Measurements from ENCODE around the gene ZNF598. TPM values are rescaled to one million over a fixed set of nuclear protein-coding genes. Genes with fewer than 3 reads are reported as not detected.

The ZNF598 gene
- total RNA-seq = 100 and 105 TPM in 2 replicates

DNA sequence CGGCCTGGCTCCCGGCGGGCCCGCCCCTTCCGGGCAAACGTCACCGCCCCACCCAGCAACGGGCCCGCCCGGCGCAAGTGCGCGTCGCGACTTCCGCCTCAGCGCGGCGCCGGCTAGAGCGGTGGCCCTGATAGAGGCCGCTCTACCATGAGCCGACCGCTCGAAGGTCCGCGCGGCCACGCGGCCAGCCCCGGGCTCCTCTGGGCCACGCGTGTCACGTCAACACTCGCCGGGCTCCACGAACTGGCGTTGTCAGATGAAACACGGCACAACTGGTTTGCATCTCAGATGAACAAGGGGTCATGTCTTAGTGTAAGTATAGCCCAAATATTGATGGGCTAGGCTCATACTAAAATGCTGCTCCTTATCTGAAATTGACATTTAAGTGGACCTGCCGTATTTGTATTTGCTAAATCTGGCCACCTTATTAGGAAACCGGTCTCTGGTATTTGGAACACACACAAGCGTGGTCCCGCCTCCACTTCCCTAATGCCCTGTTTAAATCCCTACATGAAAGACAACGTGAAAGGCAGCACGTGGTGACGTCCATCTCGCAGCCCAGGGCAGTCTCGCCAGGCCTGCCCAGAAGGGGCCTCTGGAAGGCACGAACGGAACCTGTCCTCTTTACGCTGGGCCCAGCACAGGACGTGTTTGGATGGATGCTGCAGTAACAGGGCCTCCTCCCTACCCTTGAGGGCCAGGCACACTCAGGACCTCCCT is at the start of gene ZNF598:
Gene ZNF598, minus strand, starts transcription at position 31 of the 720 bp plus-strand sequence.
- Mint-ChIP-seq H3K36me3 (ENCODE audit: low read depth) (peaks cover 14% of the 10 kb centered on the region), H3K27ac (peak within 1 kb of the TSS; percentile 87), H3K9me3 (no peaks in the 10 kb centered on the region), H3K27me3 (ENCODE audit: insufficient read depth) (no peaks in the 10 kb centered on the region), H3K4me3 (peak within 1 kb of the TSS; percentile 92), H3K4me1 (ENCODE audit: low read depth) (peaks cover 26% of the 10 kb centered on the region)
- peak; percentile 77 for DNase-seq (ENCODE audit: low spot score)
- intact Hi-C loops (cut with micrococcal nuclease) = loop anchor here (1.0 kb wide), 3 partner anchors 13 to 37 kb away; partner anchors contain the start of genes NTHL1 and TSC2

DNA sequence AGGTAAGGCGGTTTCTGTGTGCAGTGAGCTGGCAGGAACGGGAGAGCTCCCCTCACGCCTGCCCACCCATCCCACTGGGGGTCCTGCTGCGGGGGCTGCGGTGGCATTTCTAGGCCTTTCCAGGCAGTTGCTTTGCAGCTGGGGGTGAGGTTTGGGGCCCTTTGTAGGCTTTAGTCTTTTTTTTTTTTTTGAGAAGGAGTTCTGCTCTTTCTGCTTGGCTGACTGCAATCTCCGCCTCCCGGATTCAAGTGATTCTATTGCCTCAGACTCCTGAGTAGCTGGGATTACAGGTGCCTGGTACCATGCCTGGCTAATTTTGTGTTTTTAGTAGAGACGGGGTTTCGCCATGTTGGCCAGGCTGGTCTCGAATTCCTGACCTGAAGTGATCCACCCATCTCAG is 49.3 kb upstream of the ZNF598 start:
- Mint-ChIP-seq H3K9me3 (no peaks in the 10 kb centered on the region), H3K27me3 (ENCODE audit: insufficient read depth) (no peaks in the 10 kb centered on the region), H3K36me3 (ENCODE audit: low read depth) (peaks cover 5% of the 10 kb centered on the region), H3K4me1 (ENCODE audit: low read depth) (no peaks in the 10 kb centered on the region), H3K27ac (no peak overlapping the region), H3K4me3 (no peak overlapping the region)
- intact Hi-C loops (cut with micrococcal nuclease) = no loop called here
- no peak for DNase-seq (ENCODE audit: low spot score)

DNA sequence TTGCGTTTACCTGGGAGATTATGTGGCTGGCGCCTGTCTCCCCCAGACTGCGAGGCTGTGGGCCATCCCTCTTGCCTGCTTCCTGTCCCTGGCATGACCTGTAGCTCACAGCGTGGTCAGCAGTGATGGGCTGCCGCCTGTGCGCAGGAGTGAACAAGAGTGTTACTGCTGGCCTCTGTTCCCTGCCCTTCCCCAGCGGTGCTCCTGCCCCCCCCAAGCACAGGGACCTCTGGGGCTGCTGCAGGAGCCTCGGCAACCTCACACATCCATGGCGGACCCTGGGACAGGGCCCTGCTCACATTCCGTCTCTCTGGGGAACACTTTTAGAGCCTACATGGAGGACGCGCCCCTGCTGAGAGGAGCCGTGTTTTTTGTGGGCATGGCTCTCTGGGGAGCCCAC is 48.8 kb upstream of the ZNF598 start:
- DNase-seq (ENCODE audit: low spot score) = no peak
- intact Hi-C loops (cut with micrococcal nuclease) = no loop called here
- Mint-ChIP-seq H3K27me3 (ENCODE audit: insufficient read depth) (no peaks in the 10 kb centered on the region), H3K4me3 (no peak overlapping the region), H3K9me3 (no peaks in the 10 kb centered on the region), H3K4me1 (ENCODE audit: low read depth) (no peaks in the 10 kb centered on the region), H3K27ac (no peak overlapping the region), H3K36me3 (ENCODE audit: low read depth) (peaks cover 5% of the 10 kb centered on the region)

DNA sequence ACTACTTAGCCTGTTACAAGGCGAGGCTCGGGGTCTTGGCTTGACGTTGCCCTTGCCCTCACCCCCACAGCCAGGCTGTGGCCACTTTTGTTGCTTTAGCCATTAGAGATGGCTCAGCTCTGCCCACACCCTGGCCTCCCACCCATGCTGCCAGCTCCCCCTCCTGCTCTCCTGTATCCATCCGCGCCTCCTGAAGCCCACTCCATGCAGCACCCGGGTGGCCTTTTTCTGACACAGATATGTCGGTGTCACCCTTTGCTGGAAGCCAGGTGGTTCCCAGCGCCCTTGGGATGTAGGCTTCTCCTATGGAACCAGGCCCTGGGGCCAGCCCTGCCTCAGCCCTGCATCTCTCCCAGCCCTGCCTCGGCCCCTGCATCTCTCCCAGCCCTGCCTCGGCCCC is 47.8 kb upstream of the ZNF598 start:
- Mint-ChIP-seq H3K4me1 (ENCODE audit: low read depth) (no peaks in the 10 kb centered on the region), H3K27ac (no peak overlapping the region), H3K36me3 (ENCODE audit: low read depth) (peaks cover 5% of the 10 kb centered on the region), H3K27me3 (ENCODE audit: insufficient read depth) (no peaks in the 10 kb centered on the region), H3K4me3 (no peak overlapping the region), H3K9me3 (no peaks in the 10 kb centered on the region)
- no peak for DNase-seq (ENCODE audit: low spot score)
- intact Hi-C loops (cut with micrococcal nuclease) = no loop called here

DNA sequence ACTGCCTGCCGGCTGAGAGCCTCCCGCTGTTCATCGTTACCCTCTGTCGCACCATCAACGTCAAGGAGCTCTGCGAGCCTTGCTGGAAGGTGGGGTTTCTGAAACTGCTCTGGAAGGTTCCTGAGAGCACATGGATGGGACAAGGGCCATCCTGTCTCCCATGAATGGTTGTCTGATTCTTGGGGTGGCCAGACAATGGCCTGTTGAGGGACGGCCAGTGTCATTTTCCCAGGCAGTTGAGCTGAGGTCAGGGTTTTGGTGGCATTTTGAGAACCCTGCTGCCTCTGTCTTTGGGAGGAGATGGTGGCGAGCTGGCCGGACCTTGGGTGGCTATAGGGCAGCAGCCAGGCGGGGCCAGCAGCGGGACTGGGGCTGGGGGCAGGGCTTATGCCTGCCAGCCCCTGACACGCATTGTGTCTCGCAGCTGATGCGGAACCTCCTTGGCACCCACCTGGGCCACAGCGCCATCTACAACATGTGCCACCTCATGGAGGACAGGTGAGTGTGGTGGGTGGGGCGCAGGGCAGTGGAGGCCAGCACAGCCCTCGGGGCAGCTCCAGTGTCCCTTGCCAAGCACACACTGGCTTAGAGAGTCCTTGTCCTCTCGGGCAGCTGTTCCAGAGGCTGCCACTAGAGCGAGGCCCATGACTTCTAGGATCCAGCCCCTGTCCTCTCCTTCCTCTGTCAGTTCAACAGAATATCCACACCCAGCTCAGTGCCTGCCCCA is 47.2 kb upstream of the ZNF598 start:
- Mint-ChIP-seq H3K4me3 (no peak overlapping the region), H3K36me3 (ENCODE audit: low read depth) (peaks cover 5% of the 10 kb centered on the region), H3K27me3 (ENCODE audit: insufficient read depth) (no peaks in the 10 kb centered on the region), H3K27ac (no peak overlapping the region), H3K4me1 (ENCODE audit: low read depth) (no peaks in the 10 kb centered on the region), H3K9me3 (no peaks in the 10 kb centered on the region)
- intact Hi-C loops (cut with micrococcal nuclease) = no loop called here
- DNase-seq (ENCODE audit: low spot score) = no peak

DNA sequence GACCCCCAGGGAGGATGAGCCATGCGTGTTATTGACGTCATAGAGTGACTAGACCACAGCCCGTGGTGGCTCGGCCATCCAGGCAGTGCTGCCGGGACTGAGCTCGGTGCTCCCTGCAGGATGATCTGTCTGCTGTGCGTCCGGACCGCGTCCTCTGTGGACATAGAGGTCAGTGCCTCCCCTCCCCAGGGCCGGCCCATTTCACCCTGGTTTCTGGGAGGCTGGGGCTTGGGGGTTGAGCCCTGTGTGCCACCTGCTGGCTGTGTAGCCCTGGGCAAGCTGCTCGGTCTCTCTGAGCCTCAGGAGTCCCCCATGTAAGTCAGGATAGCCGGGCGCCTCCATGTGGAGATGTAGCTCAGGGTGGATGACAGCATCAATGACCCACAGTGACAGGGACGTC is 46.5 kb upstream of the ZNF598 start:
- DNase-seq (ENCODE audit: low spot score) = no peak
- Mint-ChIP-seq H3K9me3 (no peaks in the 10 kb centered on the region), H3K4me1 (ENCODE audit: low read depth) (no peaks in the 10 kb centered on the region), H3K36me3 (ENCODE audit: low read depth) (peaks cover 6% of the 10 kb centered on the region), H3K27ac (no peak overlapping the region), H3K4me3 (no peak overlapping the region), H3K27me3 (ENCODE audit: insufficient read depth) (no peaks in the 10 kb centered on the region)
- intact Hi-C loops (cut with micrococcal nuclease) = no loop called here

DNA sequence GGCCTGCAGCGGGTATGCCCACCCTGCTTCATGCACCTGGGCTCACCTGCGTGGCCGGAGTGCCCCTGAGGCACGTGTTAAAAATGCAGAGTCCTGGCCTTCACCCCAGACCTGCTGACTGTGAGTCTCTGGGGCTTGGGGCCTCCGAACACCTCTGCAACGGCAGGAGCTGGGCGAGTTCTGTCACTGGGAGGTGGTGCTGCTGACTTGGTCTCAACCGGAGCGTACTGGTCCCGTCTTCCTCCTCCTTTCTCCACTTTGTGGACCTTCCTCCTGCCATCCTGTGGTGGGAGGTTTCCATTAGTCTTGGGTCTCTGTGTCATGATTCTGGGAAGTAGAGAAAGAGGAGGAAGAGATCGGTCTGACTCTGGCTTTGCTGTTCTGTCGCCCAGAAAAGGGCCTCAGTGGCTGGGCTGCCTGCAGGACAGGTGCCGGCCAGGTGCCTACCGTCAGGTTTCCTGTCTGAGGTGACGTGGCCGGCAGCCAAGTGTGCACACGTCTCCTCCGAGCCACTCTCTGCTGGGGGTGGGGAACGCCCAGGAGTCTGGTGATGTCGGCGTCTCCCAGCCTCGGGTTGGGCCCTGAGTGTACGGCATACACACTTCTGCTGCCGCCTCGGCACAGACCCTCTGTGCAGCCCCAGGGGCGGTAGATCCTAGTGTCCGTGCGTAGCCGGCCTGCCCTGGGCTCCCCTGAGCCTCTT is 45.1 kb upstream of the ZNF598 start:
- DNase-seq (ENCODE audit: low spot score) = no peak
- Mint-ChIP-seq H3K36me3 (ENCODE audit: low read depth) (peaks cover 6% of the 10 kb centered on the region), H3K27me3 (ENCODE audit: insufficient read depth) (no peaks in the 10 kb centered on the region), H3K9me3 (no peaks in the 10 kb centered on the region), H3K27ac (no peak overlapping the region), H3K4me3 (no peak overlapping the region), H3K4me1 (ENCODE audit: low read depth) (no peaks in the 10 kb centered on the region)
- intact Hi-C loops (cut with micrococcal nuclease) = no loop called here

DNA sequence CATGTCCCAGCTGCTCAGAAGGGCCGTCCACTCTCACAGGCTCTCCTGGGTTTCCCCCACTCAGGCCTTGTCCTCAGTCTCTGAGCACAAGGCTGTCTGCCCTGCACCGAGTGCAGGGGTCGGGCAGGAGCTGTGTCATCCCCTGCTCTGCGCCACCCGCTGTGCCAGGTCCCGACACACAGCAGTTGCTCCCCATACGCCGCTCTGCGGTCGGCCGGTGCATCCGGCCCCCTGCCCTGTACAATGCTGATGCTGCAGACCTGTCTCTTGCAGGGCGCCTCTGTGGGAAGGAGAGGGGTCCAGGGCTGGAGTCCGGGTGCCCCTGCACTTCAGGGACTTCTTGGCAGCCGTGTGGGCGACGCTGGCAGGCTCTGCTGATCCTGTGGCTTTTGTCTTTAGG is 44.3 kb upstream of the ZNF598 start:
- no peak overlapping the region for H3K4me3 Mint-ChIP-seq
- H3K27me3 Mint-ChIP-seq (ENCODE audit: insufficient read depth) = no peaks in the 10 kb centered on the region

DNA sequence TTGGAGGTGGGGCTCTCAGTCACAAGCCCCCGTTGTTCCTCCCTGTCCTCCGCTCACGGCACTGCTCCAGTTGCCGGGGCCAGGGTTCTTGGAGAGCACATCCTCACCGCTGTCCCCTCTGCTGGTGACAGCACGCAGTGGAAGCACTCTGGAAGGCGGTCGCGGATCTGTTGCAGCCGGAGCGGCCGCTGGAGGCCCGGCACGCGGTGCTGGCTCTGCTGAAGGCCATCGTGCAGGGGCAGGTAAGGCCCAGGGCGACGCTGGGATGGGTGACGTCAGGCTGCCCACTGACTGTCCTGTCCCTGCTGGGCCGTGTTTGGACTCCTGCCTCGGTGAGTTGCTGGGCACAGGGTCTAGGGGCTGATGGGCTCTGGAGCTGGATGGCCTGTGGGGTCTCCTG is 43.6 kb upstream of the ZNF598 start:
- Mint-ChIP-seq H3K27me3 (ENCODE audit: insufficient read depth) (no peaks in the 10 kb centered on the region), H3K36me3 (ENCODE audit: low read depth) (peaks cover 9% of the 10 kb centered on the region)
- no peak for DNase-seq (ENCODE audit: low spot score)

More for the DNA sequence above, 44.3 kb upstream of the ZNF598 start:
- Mint-ChIP-seq H3K4me1 (ENCODE audit: low read depth) (peaks cover 2% of the 10 kb centered on the region), H3K27ac (no peak overlapping the region), H3K36me3 (ENCODE audit: low read depth) (peaks cover 6% of the 10 kb centered on the region), H3K9me3 (no peaks in the 10 kb centered on the region)
- intact Hi-C loops (cut with micrococcal nuclease) = no loop called here
- no peak for DNase-seq (ENCODE audit: low spot score)

DNA sequence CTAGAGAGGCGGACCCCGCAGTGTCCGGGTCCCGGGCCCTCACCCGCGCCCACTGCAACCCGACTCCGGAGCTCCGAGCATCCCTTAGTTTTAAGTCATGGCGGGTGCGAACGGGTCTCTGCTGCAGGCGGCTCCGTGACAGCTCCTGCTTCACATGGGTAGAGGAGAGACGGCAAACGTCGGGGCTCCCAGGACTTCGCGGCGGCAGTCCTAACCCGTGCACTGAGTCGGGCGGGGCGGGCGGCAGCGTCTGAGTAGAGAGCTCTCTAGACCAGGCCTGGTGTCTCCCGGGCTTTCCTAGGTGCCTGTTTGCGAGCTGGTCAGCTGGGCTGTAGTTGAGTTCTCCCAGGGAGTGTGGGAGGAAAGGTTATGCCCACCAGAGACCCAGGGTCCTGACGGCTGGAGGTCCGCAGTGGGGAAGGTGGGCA is 38.5 kb upstream of the ZNF598 start:
- no peaks in the 10 kb centered on the region for H3K9me3 Mint-ChIP-seq
- H3K36me3 Mint-ChIP-seq (ENCODE audit: low read depth) = peaks cover 12% of the 10 kb centered on the region
- peaks cover 21% of the 10 kb centered on the region for H3K4me1 Mint-ChIP-seq (ENCODE audit: low read depth)
- intact Hi-C loops (cut with micrococcal nuclease) = loop anchor here (10.0 kb wide), 1 partner anchor 623 kb away; the partner anchor contains the start of gene UQCC4
- H3K27me3 Mint-ChIP-seq (ENCODE audit: insufficient read depth) = no peaks in the 10 kb centered on the region
- no peak for DNase-seq (ENCODE audit: low spot score)
- H3K27ac Mint-ChIP-seq = peak overlapping the region; percentile 83
- H3K4me3 Mint-ChIP-seq = peak overlapping the region; percentile 93

More for the DNA sequence above, 43.6 kb upstream of the ZNF598 start:
- H3K27ac Mint-ChIP-seq = no peak overlapping the region
- intact Hi-C loops (cut with micrococcal nuclease) = no loop called here
- no peak overlapping the region for H3K4me3 Mint-ChIP-seq
- H3K4me1 Mint-ChIP-seq (ENCODE audit: low read depth) = peaks cover 9% of the 10 kb centered on the region
- H3K9me3 Mint-ChIP-seq = no peaks in the 10 kb centered on the region

DNA sequence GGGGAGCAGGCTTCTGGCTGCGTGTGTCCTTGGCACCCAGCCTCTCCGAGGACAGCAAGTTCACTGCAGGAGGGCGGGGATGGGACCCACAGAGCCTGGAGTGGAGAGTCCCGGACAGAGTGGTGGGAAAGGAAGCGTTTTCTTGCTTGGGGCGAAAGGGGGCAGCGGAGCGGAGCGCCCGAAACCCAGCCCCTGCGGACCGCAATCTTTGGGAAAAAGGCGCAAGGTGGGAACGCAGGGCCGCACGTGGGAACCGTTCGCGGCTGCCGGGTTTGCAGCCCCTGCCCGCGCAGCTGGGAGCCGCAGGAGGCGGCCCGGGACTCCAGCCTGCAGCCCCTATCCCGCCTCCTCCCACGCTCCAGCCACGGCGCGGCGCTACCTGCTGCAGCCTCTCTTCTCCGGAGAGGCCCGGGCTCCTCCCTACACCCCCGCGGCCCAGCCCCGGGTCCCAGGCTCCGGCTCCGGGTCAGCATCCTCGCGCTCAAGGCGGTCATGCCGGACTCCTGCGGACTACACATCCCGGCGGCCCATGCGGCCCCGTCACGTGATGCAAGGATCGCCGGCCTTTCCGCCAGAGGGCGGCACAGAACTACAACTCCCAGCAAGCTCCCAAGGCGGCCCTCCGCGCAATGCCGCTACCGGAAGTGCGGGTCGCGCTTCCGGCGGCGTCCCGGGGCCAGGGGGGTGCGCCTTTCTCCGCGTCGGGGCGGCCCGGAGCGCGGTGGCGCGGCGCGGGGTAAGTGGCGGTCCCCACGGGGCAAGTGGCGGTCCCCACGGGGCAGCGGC is 37.9 kb upstream of the ZNF598 start, which contains the start of the genes NTHL1 and TSC2:
Gene NTHL1, minus strand, starts transcription at position 505 of the 786 bp plus-strand sequence. Its CDS starts 11 bp downstream, at position 494.
Gene TSC2, plus strand, starts transcription at position 656 of the 786 bp plus-strand sequence. CDS start 631 bp downstream, outside the sequence.
- H3K9me3 Mint-ChIP-seq = no peaks in the 10 kb centered on the region
- intact Hi-C loops (cut with micrococcal nuclease) = loop anchor here (1.0 to 10.0 kb wide), 8 partner anchors 24 to 623 kb away; partner anchors contain the start of genes MLST8, TRAF7, UQCC4 and ZNF598
- peak within 1 kb of the TSS; percentile 83 for H3K27ac Mint-ChIP-seq
- H3K4me1 Mint-ChIP-seq (ENCODE audit: low read depth) = peaks cover 21% of the 10 kb centered on the region
- peak; percentile 95 for DNase-seq (ENCODE audit: low spot score)
- peak within 1 kb of the TSS; percentile 93 for H3K4me3 Mint-ChIP-seq
- H3K27me3 Mint-ChIP-seq (ENCODE audit: insufficient read depth) = no peaks in the 10 kb centered on the region
- peaks cover 12% of the 10 kb centered on the region for H3K36me3 Mint-ChIP-seq (ENCODE audit: low read depth)

DNA sequence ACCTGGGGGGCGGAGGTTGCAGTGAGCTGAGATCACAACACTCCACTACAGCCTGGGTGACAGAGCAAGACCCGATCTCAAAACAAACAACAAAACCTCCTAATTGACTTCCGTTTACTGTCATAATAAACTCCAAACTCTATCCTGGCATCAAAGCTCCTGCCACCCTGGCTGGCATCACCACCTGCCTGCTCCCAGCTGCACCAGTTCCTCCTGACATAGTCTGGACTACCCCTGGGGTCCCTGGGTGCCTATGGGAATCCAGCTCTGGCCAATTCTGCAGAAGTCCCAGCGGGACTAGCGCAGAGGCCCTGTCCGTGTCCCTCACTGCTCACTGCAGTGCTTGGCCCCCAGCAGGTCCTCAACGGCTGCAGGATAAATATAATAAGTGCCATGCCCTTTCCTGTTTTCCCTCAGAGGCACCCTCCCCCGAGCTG is 37.3 kb upstream of the ZNF598 start:
- H3K27ac Mint-ChIP-seq = peak overlapping the region; percentile 67
- H3K27me3 Mint-ChIP-seq (ENCODE audit: insufficient read depth) = no peaks in the 10 kb centered on the region
- intact Hi-C loops (cut with micrococcal nuclease) = loop anchor here (1.0 to 10.0 kb wide), 8 partner anchors 24 to 622 kb away; partner anchors contain the start of genes MLST8, TRAF7, UQCC4 and ZNF598
- peaks cover 12% of the 10 kb centered on the region for H3K36me3 Mint-ChIP-seq (ENCODE audit: low read depth)
- DNase-seq (ENCODE audit: low spot score) = no peak
- peaks cover 21% of the 10 kb centered on the region for H3K4me1 Mint-ChIP-seq (ENCODE audit: low read depth)
- peak overlapping the region; percentile 93 for H3K4me3 Mint-ChIP-seq
- no peaks in the 10 kb centered on the region for H3K9me3 Mint-ChIP-seq

Data from activated T-helper 1 cell treated with anti-CD3 and anti-CD28 coated beads, Interleukin-12 subunit alpha, Interleukin-12 subunit beta, Interleukin-2, Interleukin-4 antibody, amounts not matched to agents 30 ng/mL and 10 ng/mL and 1 ng/mL, durations not matched to agents 14 hours and 24 hours and 36 hours (primary cell).